ENCODE data around the gene BICDL1. TPM values are rescaled to one million over a fixed set of nuclear protein-coding genes. Genes with fewer than 3 reads are reported as not detected.

The BICDL1 gene
- total and polyA plus RNA-seq, 2 donors (not counting 1 experiment from before 2014, with no cell fraction given), result not detected

DNA sequence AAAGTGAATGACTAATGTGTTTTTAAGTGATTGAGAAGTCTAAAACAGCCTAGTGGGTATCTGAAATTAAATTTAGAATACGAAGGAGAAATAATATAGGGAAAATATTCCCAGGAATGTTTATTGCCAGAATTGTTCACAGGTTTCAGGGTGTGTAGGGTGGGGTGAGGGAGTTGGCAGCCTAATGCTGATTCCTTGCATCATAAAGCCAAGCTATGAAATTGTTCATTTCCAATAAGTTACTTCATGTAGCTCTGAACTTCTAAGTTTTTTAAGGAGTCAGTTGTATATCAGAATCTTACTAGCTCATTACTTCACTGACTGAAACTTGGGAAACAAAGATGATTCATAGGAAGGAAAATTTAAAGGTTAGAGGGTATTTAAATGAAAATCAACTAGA is 71.2 kb downstream of the BICDL1 start:
- H3K36me3 ChIP-seq (ENCODE audit: control insufficient read depth, insufficient read depth, low read length), result no peaks in the 10 kb centered on the region
- H3K4me3 ChIP-seq (replicated peaks in 1 of 4; ENCODE audit: control extremely low read depth in 1 of 4, insufficient read depth in 1 of 4, low read depth in 3 of 4, low read length in 4 of 4), result no peak overlapping the region
- TF ChIP-seq EZH2 (IDR thresholded peaks at IDR 0.05; ENCODE audit: low read length, missing control alignments), result no peak
- TF ChIP-seq, protein P1, sequence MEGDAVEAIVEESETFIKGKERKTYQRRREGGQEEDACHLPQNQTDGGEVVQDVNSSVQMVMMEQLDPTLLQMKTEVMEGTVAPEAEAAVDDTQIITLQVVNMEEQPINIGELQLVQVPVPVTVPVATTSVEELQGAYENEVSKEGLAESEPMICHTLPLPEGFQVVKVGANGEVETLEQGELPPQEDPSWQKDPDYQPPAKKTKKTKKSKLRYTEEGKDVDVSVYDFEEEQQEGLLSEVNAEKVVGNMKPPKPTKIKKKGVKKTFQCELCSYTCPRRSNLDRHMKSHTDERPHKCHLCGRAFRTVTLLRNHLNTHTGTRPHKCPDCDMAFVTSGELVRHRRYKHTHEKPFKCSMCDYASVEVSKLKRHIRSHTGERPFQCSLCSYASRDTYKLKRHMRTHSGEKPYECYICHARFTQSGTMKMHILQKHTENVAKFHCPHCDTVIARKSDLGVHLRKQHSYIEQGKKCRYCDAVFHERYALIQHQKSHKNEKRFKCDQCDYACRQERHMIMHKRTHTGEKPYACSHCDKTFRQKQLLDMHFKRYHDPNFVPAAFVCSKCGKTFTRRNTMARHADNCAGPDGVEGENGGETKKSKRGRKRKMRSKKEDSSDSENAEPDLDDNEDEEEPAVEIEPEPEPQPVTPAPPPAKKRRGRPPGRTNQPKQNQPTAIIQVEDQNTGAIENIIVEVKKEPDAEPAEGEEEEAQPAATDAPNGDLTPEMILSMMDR (conservative IDR thresholded peaks at IDR 0.05 in 1 of 2, IDR thresholded peaks at IDR 0.05 in 1 of 2; ENCODE audit: low read depth in 1 of 2, low read length in 2 of 2), result no peak
- no peak overlapping the region for H3K9ac ChIP-seq (ENCODE audit: insufficient read depth, low read length)
- peaks cover 29% of the 10 kb centered on the region for H3K27me3 ChIP-seq (ENCODE audit: control insufficient read depth, insufficient read depth, low read length)
- no peaks in the 10 kb centered on the region for H3K4me1 ChIP-seq (ENCODE audit: control insufficient read depth, extremely low read depth, insufficient read depth, low read length)
- no peak for DNase-seq (ENCODE audit: low read depth in 2 of 2)
- H3K9me3 ChIP-seq (ENCODE audit: control insufficient read depth, insufficient read depth, low read depth, low read length), result no peaks in the 10 kb centered on the region
- no peak overlapping the region for H2AFZ ChIP-seq (ENCODE audit: low read length)
- H4K20me1 ChIP-seq (ENCODE audit: control insufficient read depth, extremely low read depth, insufficient read depth, low read length), result no peaks in the 10 kb centered on the region
- H3K4me2 ChIP-seq (ENCODE audit: extremely low read depth, insufficient read depth, low read length), result no peak overlapping the region
- no peak overlapping the region for H3K27ac ChIP-seq (ENCODE audit: insufficient read depth, low read length)
- no peaks in the 10 kb centered on the region for H3K79me2 ChIP-seq (ENCODE audit: control insufficient read depth, insufficient read depth, low read length)

DNA sequence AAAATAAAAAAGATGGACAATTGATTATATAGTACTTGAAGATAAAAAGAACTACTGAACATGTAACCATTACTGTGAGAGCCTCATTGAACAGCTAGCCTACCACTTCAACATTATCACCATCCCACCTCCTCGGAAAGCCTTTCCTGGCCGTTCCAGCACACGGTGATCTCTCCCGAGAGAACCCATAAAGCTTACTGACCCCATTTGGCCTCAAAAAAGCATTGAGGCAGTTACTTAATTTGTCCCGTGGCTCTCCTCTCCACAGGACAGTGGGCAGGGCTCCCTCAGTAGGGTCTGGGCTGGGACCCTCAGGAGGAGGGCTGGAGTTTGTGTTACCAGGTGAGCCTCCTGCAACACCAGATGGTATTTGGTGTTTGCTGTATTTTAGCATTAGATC is 71.7 kb downstream of the BICDL1 start:
- no peak for DNase-seq (ENCODE audit: low read depth in 2 of 2)
- TF ChIP-seq, protein P1 (conservative IDR thresholded peaks at IDR 0.05 in 1 of 2, IDR thresholded peaks at IDR 0.05 in 1 of 2; ENCODE audit: low read depth in 1 of 2, low read length in 2 of 2), result no peak
- no peak for TF ChIP-seq EZH2 (IDR thresholded peaks at IDR 0.05; ENCODE audit: low read length, missing control alignments)
- H3K27me3 ChIP-seq (ENCODE audit: control insufficient read depth, insufficient read depth, low read length), result peaks cover 29% of the 10 kb centered on the region
- H3K79me2 ChIP-seq (ENCODE audit: control insufficient read depth, insufficient read depth, low read length), result no peaks in the 10 kb centered on the region
- H3K4me2 ChIP-seq (ENCODE audit: extremely low read depth, insufficient read depth, low read length), result no peak overlapping the region
- no peak overlapping the region for H3K27ac ChIP-seq (ENCODE audit: insufficient read depth, low read length)
- H2AFZ ChIP-seq (ENCODE audit: low read length), result no peak overlapping the region
- H3K4me1 ChIP-seq (ENCODE audit: control insufficient read depth, extremely low read depth, insufficient read depth, low read length), result no peaks in the 10 kb centered on the region
- H3K36me3 ChIP-seq (ENCODE audit: control insufficient read depth, insufficient read depth, low read length), result no peaks in the 10 kb centered on the region
- H4K20me1 ChIP-seq (ENCODE audit: control insufficient read depth, extremely low read depth, insufficient read depth, low read length), result no peaks in the 10 kb centered on the region
- no peak overlapping the region for H3K4me3 ChIP-seq (replicated peaks in 1 of 4; ENCODE audit: control extremely low read depth in 1 of 4, insufficient read depth in 1 of 4, low read depth in 3 of 4, low read length in 4 of 4)
- no peaks in the 10 kb centered on the region for H3K9me3 ChIP-seq (ENCODE audit: control insufficient read depth, insufficient read depth, low read depth, low read length)
- H3K9ac ChIP-seq (ENCODE audit: insufficient read depth, low read length), result no peak overlapping the region

DNA sequence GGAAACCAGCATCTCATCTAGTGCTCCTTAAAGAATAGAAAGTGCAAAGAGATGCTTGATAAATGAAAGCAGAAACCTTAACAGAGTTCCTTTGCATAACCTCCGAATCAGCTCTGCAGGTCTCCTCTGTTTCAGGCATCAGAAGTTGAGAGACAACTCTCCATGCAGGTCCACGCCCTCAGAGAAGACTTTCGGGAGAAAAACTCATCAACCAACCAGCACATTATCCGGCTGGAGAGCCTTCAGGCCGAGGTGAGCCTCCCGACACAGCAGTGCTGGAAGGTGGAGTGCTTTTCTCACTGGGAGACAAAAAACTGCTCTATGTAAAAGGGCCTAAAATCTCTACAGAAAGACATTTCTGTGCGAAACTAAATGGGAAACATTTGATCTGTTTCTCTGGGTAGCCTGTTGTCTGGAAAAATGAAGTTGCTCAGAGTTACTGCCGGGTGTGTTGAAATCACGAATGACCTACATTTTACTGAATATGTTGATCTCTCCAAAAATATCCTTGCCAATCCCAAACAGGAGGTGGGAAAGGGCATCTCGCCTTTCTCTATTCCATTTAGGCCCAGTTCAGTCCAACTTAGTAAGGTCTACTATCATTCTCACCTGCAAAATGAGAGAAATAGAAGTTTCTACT is 72.7 kb downstream of the BICDL1 start:
- no peaks in the 10 kb centered on the region for H3K9me3 ChIP-seq (ENCODE audit: control insufficient read depth, insufficient read depth, low read depth, low read length)
- H3K27me3 ChIP-seq (ENCODE audit: control insufficient read depth, insufficient read depth, low read length), result peaks cover 29% of the 10 kb centered on the region
- no peak overlapping the region for H3K27ac ChIP-seq (ENCODE audit: insufficient read depth, low read length)
- no peaks in the 10 kb centered on the region for H3K4me1 ChIP-seq (ENCODE audit: control insufficient read depth, extremely low read depth, insufficient read depth, low read length)
- H3K9ac ChIP-seq (ENCODE audit: insufficient read depth, low read length), result no peak overlapping the region
- H3K4me3 ChIP-seq (replicated peaks in 1 of 4; ENCODE audit: control extremely low read depth in 1 of 4, insufficient read depth in 1 of 4, low read depth in 3 of 4, low read length in 4 of 4), result no peak overlapping the region
- H2AFZ ChIP-seq (ENCODE audit: low read length), result no peak overlapping the region
- no peaks in the 10 kb centered on the region for H3K36me3 ChIP-seq (ENCODE audit: control insufficient read depth, insufficient read depth, low read length)
- no peaks in the 10 kb centered on the region for H3K79me2 ChIP-seq (ENCODE audit: control insufficient read depth, insufficient read depth, low read length)
- no peaks in the 10 kb centered on the region for H4K20me1 ChIP-seq (ENCODE audit: control insufficient read depth, extremely low read depth, insufficient read depth, low read length)
- H3K4me2 ChIP-seq (ENCODE audit: extremely low read depth, insufficient read depth, low read length), result no peak overlapping the region
- DNase-seq (ENCODE audit: low read depth in 2 of 2), result no peak
- TF ChIP-seq, protein P1 (conservative IDR thresholded peaks at IDR 0.05 in 1 of 2, IDR thresholded peaks at IDR 0.05 in 1 of 2; ENCODE audit: low read depth in 1 of 2, low read length in 2 of 2), result no peak
- TF ChIP-seq EZH2 (IDR thresholded peaks at IDR 0.05; ENCODE audit: low read length, missing control alignments), result no peak
